SK-N-SH (cell line): Measurements from ENCODE around the gene BTF3. TPM values are rescaled to one million over a fixed set of nuclear protein-coding genes. Genes with fewer than 3 reads are reported as not detected.

Source experiments
- CTCF ChIA-PET: fragments of 300-600, 350-600 bp; formaldehyde crosslinking; extraction: SDS; loops from one replicate; lab custom pipeline; 2021; lab: Yijun Ruan, JAX
- POLR2A ChIA-PET: fragments of 350-600 bp; sonication (Branson Sonifier 250); formaldehyde crosslinking; extraction: SDS; loops from one replicate; lab custom pipeline; 2020; ENCODE audit warnings: antibody characterized with exemption, inconsistent platforms; lab: Yijun Ruan, JAX
- DNase-seq: peaks from one replicate; pipeline ENCODE4 v3.0.0; 2012
- H2AFZ ChIP-seq: fragments of 200-600 bp; sonication (generic); 2 replicates; pipeline ENCODE4 v1.8.1; 2016; ENCODE audit warnings: antibody characterized with exemption, mild to moderate bottlenecking, low read depth
- H3F3A ChIP-seq: fragments of 200-600 bp; sonication (generic); replicated peaks from 2 replicates; pipeline ENCODE3; 2016; ENCODE audit warnings: antibody characterized with exemption, mild to moderate bottlenecking; ENCODE audit not compliant: insufficient read depth
- H3K27ac ChIP-seq, 2 experiments: fragments of 200-500 bp in 1 of 2; fragments of 200-600 bp in 1 of 2; sonication (Bioruptor generic) in 1 of 2; sonication (generic), shearing (Covaris generic) in 1 of 2; 2 replicates each; pipeline versions ENCODE4 v1.5.1 to v1.6.1; 2014 to 2016; ENCODE audit warnings: low read depth in 2 of 2, inconsistent platforms in 1 of 2, low read length in 1 of 2, mild to moderate bottlenecking in 1 of 2, mixed read lengths in 1 of 2
- H3K27me3 ChIP-seq: fragments of 200-600 bp; sonication (generic), shearing (Covaris generic); 2 replicates; pipeline ENCODE4 v1.6.1; 2016; ENCODE audit warnings: mixed run types; ENCODE audit not compliant: insufficient read depth
- H3K36me3 ChIP-seq, 2 experiments: fragments of 200-500 bp in 1 of 2; fragments of 200-600 bp in 1 of 2; sonication (Bioruptor generic) in 1 of 2; sonication (generic) in 1 of 2; replicated peaks in 1 of 2; 2 replicates each; pipeline versions ENCODE3 to v1.5.1; 2014 to 2016; ENCODE audit warnings: low read length in 1 of 2, mild to moderate bottlenecking in 1 of 2; ENCODE audit not compliant: insufficient read depth in 2 of 2, control insufficient read depth in 1 of 2
- H3K4me1 ChIP-seq, 2 experiments: fragments of 200-500 bp in 1 of 2; fragments of 200-600 bp in 1 of 2; sonication (Bioruptor generic) in 1 of 2; sonication (generic), shearing (Covaris generic) in 1 of 2; 2 replicates each; pipeline versions ENCODE4 v1.5.1 to v1.6.1; 2014 to 2016; ENCODE audit warnings: low read depth in 1 of 2, low read length in 1 of 2, mixed run types in 1 of 2; ENCODE audit not compliant: insufficient read depth in 2 of 2, control insufficient read depth in 1 of 2
- H3K4me2 ChIP-seq: fragments of 200-600 bp; sonication (generic), shearing (Covaris generic); 2 replicates; pipeline ENCODE4 v1.6.1; 2017; ENCODE audit warnings: mixed run types
- H3K4me3 ChIP-seq, 2 experiments: fragments of 200-500 bp in 1 of 2; fragments of 200-600 bp in 1 of 2; sonication (Bioruptor generic) in 1 of 2; sonication (generic), shearing (Covaris generic) in 1 of 2; 2 replicates each; pipeline versions ENCODE4 v1.5.1 to v1.8.1; 2014 to 2016; ENCODE audit warnings: low read depth in 2 of 2, inconsistent platforms in 1 of 2, low read length in 1 of 2, mild to moderate bottlenecking in 1 of 2, mixed read lengths in 1 of 2, moderate library complexity in 1 of 2
- H3K79me2 ChIP-seq: fragments of 200-600 bp; sonication (generic); 2 replicates; pipeline ENCODE4 v1.8.1; 2017; ENCODE audit warnings: mild to moderate bottlenecking; ENCODE audit not compliant: insufficient read depth
- H3K9ac ChIP-seq: fragments of 200-600 bp; sonication (generic); 2 replicates; pipeline ENCODE4 v1.6.1; 2017; ENCODE audit warnings: mixed run types
- H3K9me2 ChIP-seq: fragments of 200-600 bp; sonication (generic); 2 replicates; pipeline ENCODE4 v1.6.1; 2017; ENCODE audit warnings: mixed run types
- H3K9me3 ChIP-seq: fragments of 200-600 bp; sonication (generic); 2 replicates; pipeline ENCODE4 v1.6.1; 2017; ENCODE audit warnings: mixed run types, mild to moderate bottlenecking, moderate library complexity
- H4K20me1 ChIP-seq: fragments of 200-600 bp; sonication (generic); 2 replicates; pipeline ENCODE4 v1.6.1; 2017; ENCODE audit warnings: mild to moderate bottlenecking, mixed run types; ENCODE audit not compliant: insufficient read depth
- CTCF ChIP-seq: fragments of 200-600 bp; sonication (generic); IDR thresholded peaks from 2 replicates; pipeline ENCODE4 v1.6.1; 2017; ENCODE audit warnings: antibody characterized with exemption, mild to moderate bottlenecking, moderate library complexity
- EP300 ChIP-seq, 2 experiments: IDR thresholded peaks; 2 replicates each; pipeline versions ENCODE4 v1.4.0 to v1.6.1; 2012; ENCODE audit warnings: borderline replicate concordance in 1 of 2, low read depth in 1 of 2, low read length in 1 of 2
- IRF3 ChIP-seq: fragments of 150-350 bp; IDR thresholded peaks from 2 replicates; pipeline ENCODE4 v1.6.1; 2016; ENCODE audit warnings: mild to moderate bottlenecking, low read depth, low read length
- MAX ChIP-seq: IDR thresholded peaks from 2 replicates; pipeline ENCODE4 v1.4.0; 2012; ENCODE audit warnings: low read depth
- MEF2A ChIP-seq: IDR thresholded peaks from 2 replicates; pipeline ENCODE4 v1.4.0; 2012; ENCODE audit warnings: low read depth, borderline replicate concordance
- MXI1 ChIP-seq: IDR thresholded peaks from 2 replicates; pipeline ENCODE4 v1.6.1; 2012; ENCODE audit warnings: mild to moderate bottlenecking, low read depth, low read length, improper control_type of control experiment
- NFIC ChIP-seq: IDR thresholded peaks from 2 replicates; pipeline ENCODE4 v1.4.0; 2012; ENCODE audit warnings: borderline replicate concordance
- NRF1 ChIP-seq: IDR thresholded peaks from 2 replicates; pipeline ENCODE4 v1.6.1; 2012; ENCODE audit warnings: low read depth, mild to moderate bottlenecking, low read length
- POLR2AphosphoS5 ChIP-seq: IDR thresholded peaks from 2 replicates; pipeline ENCODE4 v1.6.1; 2012; ENCODE audit warnings: low read depth, low read length
- RCOR1 ChIP-seq: fragments of 150-350 bp; IDR thresholded peaks from 2 replicates; pipeline ENCODE4 v1.6.1; 2017; ENCODE audit warnings: antibody characterized with exemption, low read length
- REST ChIP-seq: IDR thresholded peaks from 2 replicates; pipeline ENCODE4 v1.6.1; 2012; ENCODE audit warnings: mild to moderate bottlenecking, low read depth, low read length, moderate library complexity
- RXRA ChIP-seq: IDR thresholded peaks from 2 replicates; pipeline ENCODE4 v1.4.0; 2012; ENCODE audit warnings: low read depth, mild to moderate bottlenecking, borderline replicate concordance
- SIN3A ChIP-seq: IDR thresholded peaks from 2 replicates; pipeline ENCODE4 v1.6.1; 2012; ENCODE audit warnings: low read depth, mild to moderate bottlenecking, low read length, moderate library complexity, borderline replicate concordance
- SMC3 ChIP-seq: IDR thresholded peaks from 2 replicates; pipeline ENCODE4 v1.6.1; 2012; ENCODE audit warnings: low read depth, low read length, improper control_type of control experiment
- TAF1 ChIP-seq: IDR thresholded peaks from 2 replicates; pipeline ENCODE4 v1.6.1; 2012; ENCODE audit warnings: low read depth, mild to moderate bottlenecking, low read length, moderate library complexity, borderline replicate concordance
- TCF12 ChIP-seq: IDR thresholded peaks from 2 replicates; pipeline ENCODE4 v1.4.0; 2012
- USF1 ChIP-seq: IDR thresholded peaks from 2 replicates; pipeline ENCODE4 v1.4.0; 2012; ENCODE audit warnings: low read depth, borderline replicate concordance
- ZBTB33 ChIP-seq: IDR thresholded peaks from 2 replicates; pipeline ENCODE4 v1.4.0; 2012; ENCODE audit warnings: low read depth, borderline replicate concordance
- WGBS: methylation state at CpG from one replicate; pipeline ENCODE4 v1.1.6; 2017; ENCODE audit warnings: low lambda C conversion rate; 5-methylcytosine and 5-hydroxymethylcytosine counted together
- polyA plus RNA-seq, 3 experiments: library from polyadenylated mRNA; depleted of rRNA; stranded (reverse); fragments of >200 nt; gene quantifications; 2 replicates each; pipeline ENCODE4 v1.2.3, GENCODE V29; 2012

BTF3 gene
- polyA plus RNA-seq, 1 of the 3 experiments (the other 2 are of a cell fraction): 492 TPM

GRCh38 chr5:73496984-73497457 lies 1.2 kb upstream of the BTF3 start (continued):
- TF ChIP-seq MXI1 (peak; percentile 23; the same call in 1 of the 2 replicates), MAX (no peak), MEF2A (no peak), POLR2AphosphoS5 (peak; percentile 65), SMC3 (no peak), TCF12 (no peak), RXRA (no peak), SIN3A (0 out of 2 replicates have a peak, but pooled peaks have one; percentile 37), NFIC (no peak), IRF3 (no peak)

- peak overlapping the region; percentile 99 for H3K9ac ChIP-seq
- no peaks in the 10 kb centered on the region for H3K9me2 ChIP-seq
- H3K79me2 ChIP-seq: peaks cover 49% of the 10 kb centered on the region
- peaks cover 11 to 15% of the 10 kb centered on the region in 2 experiments; a peak in 3 of 4 replicates for H3K4me1 ChIP-seq
- H2AFZ ChIP-seq: peak overlapping the region; percentile 58
- POLR2A ChIA-PET: interaction anchor here (1.0 to 1.9 kb wide), 4 partner anchors 10 to 68 kb away, joined by 4 to 8 read pairs (median 5); partner anchors contain the start of genes ANKRA2 and UTP15
- peak overlapping the region; percentile 95 to 99 for H3K27ac ChIP-seq
- H3K27me3 ChIP-seq: no peaks in the 10 kb centered on the region
- peak overlapping the region; percentile 88 to 98 for H3K4me3 ChIP-seq
- H3F3A ChIP-seq: peaks cover 20% of the 10 kb centered on the region
- H4K20me1 ChIP-seq: peaks cover 34% of the 10 kb centered on the region
- CTCF ChIA-PET: interaction anchor here (0.7 to 2.7 kb wide), 10 partner anchors 11 to 280 kb away, joined by 3 to 14 read pairs (median 6); no protein-coding TSS in a partner anchor
- no peak for DNase-seq
- H3K9me3 ChIP-seq: no peaks in the 10 kb centered on the region
- 13% methylated on average over 16 of the region's 16 CpGs for WGBS
- H3K36me3 ChIP-seq: peaks cover 29 to 34% of the 10 kb centered on the region in 2 experiments
- H3K4me2 ChIP-seq: peak overlapping the region; percentile 84
- no peak for TF ChIP-seq TAF1
- TF ChIP-seq USF1: no peak
- no peak for TF ChIP-seq REST
- no peak for TF ChIP-seq RCOR1
- no peak for TF ChIP-seq MAX
- no peak for TF ChIP-seq CTCF
- no peak for TF ChIP-seq NRF1
- TF ChIP-seq POLR2AphosphoS5: no peak
- TF ChIP-seq EP300 (IDR thresholded peaks at IDR 0.05; ENCODE audit: borderline replicate concordance in 1 of 2, low read depth in 1 of 2, low read length in 1 of 2): no peak
- TF ChIP-seq IRF3: no peak
- no peak for TF ChIP-seq ZBTB33
Measured at GRCh38 chr5:73497497-73498056, 665 bp upstream of the BTF3 start.
